ENCODE measurements around the gene ZNF175.

Gene ZNF175

GRCh38 chr19:51549533-51550324 is 21.4 kb upstream of the ZNF175 start:
- no peak for DNase-seq (ENCODE audit: low read depth in 1 of 2, low spot score in 1 of 2)
- no peak overlapping the region for H3K27ac ChIP-seq (replicated peaks)
- TF ChIP-seq, protein P1, sequence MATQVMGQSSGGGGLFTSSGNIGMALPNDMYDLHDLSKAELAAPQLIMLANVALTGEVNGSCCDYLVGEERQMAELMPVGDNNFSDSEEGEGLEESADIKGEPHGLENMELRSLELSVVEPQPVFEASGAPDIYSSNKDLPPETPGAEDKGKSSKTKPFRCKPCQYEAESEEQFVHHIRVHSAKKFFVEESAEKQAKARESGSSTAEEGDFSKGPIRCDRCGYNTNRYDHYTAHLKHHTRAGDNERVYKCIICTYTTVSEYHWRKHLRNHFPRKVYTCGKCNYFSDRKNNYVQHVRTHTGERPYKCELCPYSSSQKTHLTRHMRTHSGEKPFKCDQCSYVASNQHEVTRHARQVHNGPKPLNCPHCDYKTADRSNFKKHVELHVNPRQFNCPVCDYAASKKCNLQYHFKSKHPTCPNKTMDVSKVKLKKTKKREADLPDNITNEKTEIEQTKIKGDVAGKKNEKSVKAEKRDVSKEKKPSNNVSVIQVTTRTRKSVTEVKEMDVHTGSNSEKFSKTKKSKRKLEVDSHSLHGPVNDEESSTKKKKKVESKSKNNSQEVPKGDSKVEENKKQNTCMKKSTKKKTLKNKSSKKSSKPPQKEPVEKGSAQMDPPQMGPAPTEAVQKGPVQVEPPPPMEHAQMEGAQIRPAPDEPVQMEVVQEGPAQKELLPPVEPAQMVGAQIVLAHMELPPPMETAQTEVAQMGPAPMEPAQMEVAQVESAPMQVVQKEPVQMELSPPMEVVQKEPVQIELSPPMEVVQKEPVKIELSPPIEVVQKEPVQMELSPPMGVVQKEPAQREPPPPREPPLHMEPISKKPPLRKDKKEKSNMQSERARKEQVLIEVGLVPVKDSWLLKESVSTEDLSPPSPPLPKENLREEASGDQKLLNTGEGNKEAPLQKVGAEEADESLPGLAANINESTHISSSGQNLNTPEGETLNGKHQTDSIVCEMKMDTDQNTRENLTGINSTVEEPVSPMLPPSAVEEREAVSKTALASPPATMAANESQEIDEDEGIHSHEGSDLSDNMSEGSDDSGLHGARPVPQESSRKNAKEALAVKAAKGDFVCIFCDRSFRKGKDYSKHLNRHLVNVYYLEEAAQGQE (IDR thresholded peaks at IDR 0.05; ENCODE audit: insufficient replicate concordance, low read depth), result no peak
- TF ChIP-seq POLR2AphosphoS5 (IDR thresholded peaks at IDR 0.05; ENCODE audit: low read depth), result no peak
- no peak for TF ChIP-seq GABPA (IDR thresholded peaks at IDR 0.05; ENCODE audit: low read depth)
- no peak for TF ChIP-seq SPI1 (IDR thresholded peaks at IDR 0.05; ENCODE audit: borderline replicate concordance, low read depth)
- H3K27me3 ChIP-seq (ENCODE audit: insufficient read depth, poor library complexity, severe bottlenecking), result no peaks in the 10 kb centered on the region
- H3K4me3 ChIP-seq (replicated peaks; ENCODE audit: insufficient read depth, low read length), result no peak overlapping the region

DNA sequence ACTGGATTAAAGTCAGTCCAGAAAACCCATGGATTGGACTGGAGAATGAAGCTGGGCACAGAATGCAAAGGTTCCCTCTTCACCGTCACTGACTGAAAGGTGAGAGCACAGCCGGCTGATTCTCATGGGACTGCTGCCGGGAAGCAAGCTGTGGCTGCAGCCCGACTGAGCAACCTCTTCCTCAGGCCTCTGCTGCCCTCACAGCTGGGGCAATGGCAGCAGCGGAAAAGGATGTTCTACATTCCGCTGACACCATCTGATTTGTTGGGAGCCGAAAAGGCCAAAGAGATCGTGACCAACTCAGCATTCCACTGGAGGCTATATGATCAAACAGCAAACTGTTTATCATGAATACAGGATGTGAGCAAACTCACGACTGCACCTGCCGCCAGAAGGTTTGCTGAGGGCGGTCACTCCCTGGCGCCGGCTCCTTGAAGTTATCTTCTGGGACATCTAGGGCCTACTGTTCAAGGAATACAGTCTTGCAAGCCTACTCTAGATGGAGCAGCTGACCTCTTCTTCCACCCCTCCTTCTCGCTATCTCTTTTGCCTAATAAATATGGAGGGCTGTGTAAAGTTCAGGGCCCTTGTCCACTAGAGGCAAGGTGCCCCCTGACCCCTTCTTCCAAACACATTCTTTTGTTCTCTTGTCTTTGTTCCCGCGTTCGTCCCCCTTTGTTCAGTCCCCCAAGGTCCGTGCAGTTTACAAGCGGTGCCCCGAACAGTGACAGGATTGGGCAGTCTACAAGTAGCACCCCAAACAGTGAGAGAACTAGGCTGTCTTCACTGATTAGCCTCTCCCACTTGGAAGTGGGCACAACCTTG is 20.0 kb upstream of the ZNF175 start:
- Histone ChIP-seq H3K27ac (replicated peaks) (no peak overlapping the region), H3K27me3 (ENCODE audit: insufficient read depth, poor library complexity, severe bottlenecking) (no peaks in the 10 kb centered on the region), H3K4me3 (replicated peaks; ENCODE audit: insufficient read depth, low read length) (no peak overlapping the region)
- DNase-seq (ENCODE audit: low read depth in 1 of 2, low spot score in 1 of 2), result no peak
- TF ChIP-seq SPI1 (IDR thresholded peaks at IDR 0.05; ENCODE audit: borderline replicate concordance, low read depth), result no peak
- TF ChIP-seq, protein P1 (IDR thresholded peaks at IDR 0.05; ENCODE audit: insufficient replicate concordance, low read depth), result no peak
- TF ChIP-seq, protein P2, sequence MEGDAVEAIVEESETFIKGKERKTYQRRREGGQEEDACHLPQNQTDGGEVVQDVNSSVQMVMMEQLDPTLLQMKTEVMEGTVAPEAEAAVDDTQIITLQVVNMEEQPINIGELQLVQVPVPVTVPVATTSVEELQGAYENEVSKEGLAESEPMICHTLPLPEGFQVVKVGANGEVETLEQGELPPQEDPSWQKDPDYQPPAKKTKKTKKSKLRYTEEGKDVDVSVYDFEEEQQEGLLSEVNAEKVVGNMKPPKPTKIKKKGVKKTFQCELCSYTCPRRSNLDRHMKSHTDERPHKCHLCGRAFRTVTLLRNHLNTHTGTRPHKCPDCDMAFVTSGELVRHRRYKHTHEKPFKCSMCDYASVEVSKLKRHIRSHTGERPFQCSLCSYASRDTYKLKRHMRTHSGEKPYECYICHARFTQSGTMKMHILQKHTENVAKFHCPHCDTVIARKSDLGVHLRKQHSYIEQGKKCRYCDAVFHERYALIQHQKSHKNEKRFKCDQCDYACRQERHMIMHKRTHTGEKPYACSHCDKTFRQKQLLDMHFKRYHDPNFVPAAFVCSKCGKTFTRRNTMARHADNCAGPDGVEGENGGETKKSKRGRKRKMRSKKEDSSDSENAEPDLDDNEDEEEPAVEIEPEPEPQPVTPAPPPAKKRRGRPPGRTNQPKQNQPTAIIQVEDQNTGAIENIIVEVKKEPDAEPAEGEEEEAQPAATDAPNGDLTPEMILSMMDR (IDR thresholded peaks at IDR 0.05; ENCODE audit: insufficient read depth, low read length), result no peak
- no peak for TF ChIP-seq GABPA (IDR thresholded peaks at IDR 0.05; ENCODE audit: low read depth)
- no peak for TF ChIP-seq POLR2AphosphoS5 (IDR thresholded peaks at IDR 0.05; ENCODE audit: low read depth)

DNA sequence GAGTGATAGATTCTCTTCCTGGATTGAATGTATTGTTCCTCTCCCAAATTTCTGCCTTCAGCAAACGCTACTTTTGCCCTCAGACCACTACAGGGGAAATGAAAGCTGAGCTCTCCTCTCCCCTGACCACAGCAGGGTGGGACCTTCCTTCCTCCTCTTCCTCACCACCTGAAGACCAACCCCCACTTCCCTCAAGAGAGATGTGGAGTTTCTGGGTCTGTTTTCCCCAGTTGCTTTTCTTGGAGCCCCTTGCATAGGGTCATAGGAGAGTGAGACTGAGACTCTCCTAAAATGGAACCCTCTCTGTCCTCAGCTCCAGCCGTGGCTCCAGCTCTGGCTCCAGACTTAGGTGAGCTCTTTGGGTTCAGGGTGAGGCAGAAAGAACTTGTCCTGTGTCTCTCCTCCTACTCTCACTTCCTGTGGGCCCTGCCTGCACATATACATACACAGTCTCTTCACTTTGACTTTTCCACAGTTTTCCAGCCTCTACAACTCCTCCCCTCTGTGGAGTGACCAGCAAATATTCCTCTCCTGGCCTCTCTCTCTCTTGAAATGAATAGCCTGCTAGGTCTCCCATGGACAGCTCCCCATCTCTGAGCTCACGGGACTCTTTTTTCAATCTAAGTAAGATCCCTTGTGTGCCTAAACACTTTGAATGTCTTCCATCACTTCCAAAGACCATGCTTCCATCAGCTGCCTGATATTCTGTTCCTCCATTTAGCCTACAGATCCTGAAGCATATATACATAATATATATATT is 19.2 kb upstream of the ZNF175 start:
- no peak overlapping the region for H3K27ac ChIP-seq (replicated peaks)
- TF ChIP-seq, protein P1 (IDR thresholded peaks at IDR 0.05; ENCODE audit: insufficient replicate concordance, low read depth), result peak; percentile 80
- TF ChIP-seq GABPA (IDR thresholded peaks at IDR 0.05; ENCODE audit: low read depth), result no peak
- H3K27me3 ChIP-seq (ENCODE audit: insufficient read depth, poor library complexity, severe bottlenecking), result no peaks in the 10 kb centered on the region
- no peak overlapping the region for H3K4me3 ChIP-seq (replicated peaks; ENCODE audit: insufficient read depth, low read length)
- DNase-seq (ENCODE audit: low read depth in 1 of 2, low spot score in 1 of 2), result no peak
